ENCODE measurements around the gene LCE7A. TPM values are rescaled to one million over a fixed set of nuclear protein-coding genes. Genes with fewer than 3 reads are reported as not detected.

The LCE7A gene
- total RNA-seq (not detected), polyA plus RNA-seq (not detected)

DNA sequence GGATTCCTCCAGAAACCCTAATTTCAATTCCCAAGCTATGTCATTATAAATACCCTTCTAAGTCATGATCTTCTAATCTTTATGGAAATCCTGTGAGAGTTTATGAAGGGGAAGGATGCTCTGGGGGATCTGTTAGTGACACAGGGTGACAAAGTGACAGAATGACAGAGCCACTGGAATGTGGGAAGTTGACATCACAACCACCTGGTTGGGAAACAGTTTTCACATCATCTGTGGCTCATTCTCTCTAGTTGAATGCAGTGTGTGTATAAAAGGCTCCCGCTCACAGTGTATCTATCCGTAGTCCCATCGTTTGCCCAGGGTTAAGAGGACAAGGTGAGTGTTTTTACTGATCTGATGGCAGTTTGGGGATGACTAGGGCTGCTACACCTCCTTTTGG, at the start of gene LCE7A:
LCE7A (plus strand) TSS at position 301 of the 400 bp plus-strand sequence. CDS start 702 bp downstream, outside the sequence.
- Histone ChIP-seq H3K4me3 (ENCODE audit: low read depth in 1 of 3, low read length in 3 of 3) (no peak within 1 kb of the TSS), H3K27ac (ENCODE audit: low read depth in 1 of 2, low read length in 2 of 2) (no peak within 1 kb of the TSS), H3K9me3 (ENCODE audit: control insufficient read depth in 4 of 4, low read length in 3 of 4) (no peaks in the 10 kb centered on the region), H3K9ac (ENCODE audit: low read depth in 1 of 2, low read length in 2 of 2) (no peak within 1 kb of the TSS), H3K4me1 (ENCODE audit: control insufficient read depth in 4 of 4, insufficient read depth in 4 of 4, low read length in 3 of 4) (no peaks in the 10 kb centered on the region), H3K36me3 (ENCODE audit: control insufficient read depth in 4 of 4, insufficient read depth in 3 of 4, low read depth in 1 of 4, low read length in 3 of 4) (no peaks in the 10 kb centered on the region), H3K27me3 (ENCODE audit: control insufficient read depth in 4 of 4, insufficient read depth in 4 of 4, low read length in 3 of 4) (peaks cover 0 to 10% (median 0%) of the 10 kb centered on the region in 4 donors)
- TF ChIP-seq MAX (IDR thresholded peaks at IDR 0.05), result no peak
- TF ChIP-seq, protein P1, sequence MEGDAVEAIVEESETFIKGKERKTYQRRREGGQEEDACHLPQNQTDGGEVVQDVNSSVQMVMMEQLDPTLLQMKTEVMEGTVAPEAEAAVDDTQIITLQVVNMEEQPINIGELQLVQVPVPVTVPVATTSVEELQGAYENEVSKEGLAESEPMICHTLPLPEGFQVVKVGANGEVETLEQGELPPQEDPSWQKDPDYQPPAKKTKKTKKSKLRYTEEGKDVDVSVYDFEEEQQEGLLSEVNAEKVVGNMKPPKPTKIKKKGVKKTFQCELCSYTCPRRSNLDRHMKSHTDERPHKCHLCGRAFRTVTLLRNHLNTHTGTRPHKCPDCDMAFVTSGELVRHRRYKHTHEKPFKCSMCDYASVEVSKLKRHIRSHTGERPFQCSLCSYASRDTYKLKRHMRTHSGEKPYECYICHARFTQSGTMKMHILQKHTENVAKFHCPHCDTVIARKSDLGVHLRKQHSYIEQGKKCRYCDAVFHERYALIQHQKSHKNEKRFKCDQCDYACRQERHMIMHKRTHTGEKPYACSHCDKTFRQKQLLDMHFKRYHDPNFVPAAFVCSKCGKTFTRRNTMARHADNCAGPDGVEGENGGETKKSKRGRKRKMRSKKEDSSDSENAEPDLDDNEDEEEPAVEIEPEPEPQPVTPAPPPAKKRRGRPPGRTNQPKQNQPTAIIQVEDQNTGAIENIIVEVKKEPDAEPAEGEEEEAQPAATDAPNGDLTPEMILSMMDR (IDR thresholded peaks at IDR 0.05; ENCODE audit: low read depth, low read length, missing input control), result no peak
- TF ChIP-seq REST (IDR thresholded peaks at IDR 0.05), result no peak
- no peak for TF ChIP-seq FOXA1 (IDR thresholded peaks at IDR 0.05)
- no peak for TF ChIP-seq ZBTB33 (IDR thresholded peaks at IDR 0.05)
- TF ChIP-seq, protein P2, sequence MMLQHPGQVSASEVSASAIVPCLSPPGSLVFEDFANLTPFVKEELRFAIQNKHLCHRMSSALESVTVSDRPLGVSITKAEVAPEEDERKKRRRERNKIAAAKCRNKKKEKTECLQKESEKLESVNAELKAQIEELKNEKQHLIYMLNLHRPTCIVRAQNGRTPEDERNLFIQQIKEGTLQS (IDR thresholded peaks at IDR 0.05), result no peak
- no peak for TF ChIP-seq FOXA2 (IDR thresholded peaks at IDR 0.05)
- TF ChIP-seq YY1 (IDR thresholded peaks at IDR 0.05), result no peak
- TF ChIP-seq HNF4G (IDR thresholded peaks at IDR 0.05), result no peak
- TF ChIP-seq EGR1 (IDR thresholded peaks at IDR 0.05; ENCODE audit: low read depth in 2 of 2), result no peak
- no peak for TF ChIP-seq TAF1 (conservative IDR thresholded peaks at IDR 0.05)
- no peak for TF ChIP-seq SP1 (IDR thresholded peaks at IDR 0.05)
- no peak for TF ChIP-seq HNF4A (conservative IDR thresholded peaks at IDR 0.05)
- no peak for TF ChIP-seq JUND (IDR thresholded peaks at IDR 0.05)
- TF ChIP-seq RXRA (IDR thresholded peaks at IDR 0.05), result no peak
- TF ChIP-seq RAD21 (IDR thresholded peaks at IDR 0.05), result no peak
- TF ChIP-seq GABPA (IDR thresholded peaks at IDR 0.05 in 1 of 2, conservative IDR thresholded peaks at IDR 0.05 in 1 of 2), result no peak
- TF ChIP-seq NR2F2 (IDR thresholded peaks at IDR 0.05), result no peak
- DNase-seq (ENCODE audit: low spot score), result no peak
- WGBS, result 72% methylated on average over 3 of the region's 3 CpGs
